T-helper 1 cell treated with Interleukin-12 subunit alpha and Interleukin-12 subunit beta and Interleukin-4 antibody, amounts not matched to agents 30 μg/mL and 1 μg/mL, for 36 hours (primary cell): ENCODE results near the gene GSTO1.

Source experiments
- H3K27ac Mint-ChIP-seq: one replicate; pipeline ENCODE4 v1.8.0; 2021; ENCODE audit warnings: mild to moderate bottlenecking, mixed read lengths
- H3K27me3 Mint-ChIP-seq: one replicate; pipeline ENCODE4 v1.8.0; 2021; ENCODE audit warnings: low read depth, mixed read lengths
- H3K36me3 Mint-ChIP-seq: one replicate; pipeline ENCODE4 v1.8.0; 2021; ENCODE audit warnings: low read depth, mixed read lengths
- H3K4me1 Mint-ChIP-seq: one replicate; pipeline ENCODE4 v1.8.0; 2021; ENCODE audit warnings: low read depth, mixed read lengths
- H3K4me3 Mint-ChIP-seq: one replicate; pipeline ENCODE4 v1.8.0; 2021; ENCODE audit warnings: mild to moderate bottlenecking, moderate library complexity, mixed read lengths
- H3K9me3 Mint-ChIP-seq: one replicate; pipeline ENCODE4 v1.8.0; 2021; ENCODE audit warnings: mixed read lengths

The GSTO1 gene

GRCh38 chr10:104300002-104300735 lies 45.5 kb downstream of the GSTO1 start:
- Mint-ChIP-seq H3K4me1 (peaks cover 39% of the 10 kb centered on the region), H3K9me3 (peaks cover 15% of the 10 kb centered on the region), H3K4me3 (peak overlapping the region; percentile 52), H3K27ac (peak overlapping the region; percentile 81), H3K27me3 (no peaks in the 10 kb centered on the region), H3K36me3 (peaks cover 5% of the 10 kb centered on the region)

GRCh38 chr10:104300736-104301292 lies 46.1 kb downstream of the GSTO1 start:
- H3K9me3 Mint-ChIP-seq, result peaks cover 15% of the 10 kb centered on the region
- peaks cover 3% of the 10 kb centered on the region for H3K27me3 Mint-ChIP-seq
- peaks cover 43% of the 10 kb centered on the region for H3K4me1 Mint-ChIP-seq
- H3K36me3 Mint-ChIP-seq, result peaks cover 5% of the 10 kb centered on the region
- peak overlapping the region; percentile 81 for H3K27ac Mint-ChIP-seq
- peak overlapping the region; percentile 52 for H3K4me3 Mint-ChIP-seq

- Mint-ChIP-seq H3K27me3 (peaks cover 6% of the 10 kb centered on the region), H3K4me3 (no peak overlapping the region), H3K9me3 (peaks cover 15% of the 10 kb centered on the region), H3K4me1 (peaks cover 48% of the 10 kb centered on the region), H3K27ac (peak overlapping the region; percentile 32), H3K36me3 (peaks cover 6% of the 10 kb centered on the region)
Observed at GRCh38 chr10:104301907-104302690, 47.4 kb downstream of the GSTO1 start.

- Mint-ChIP-seq H3K36me3 (peaks cover 7% of the 10 kb centered on the region), H3K9me3 (peaks cover 15% of the 10 kb centered on the region), H3K4me3 (no peak overlapping the region), H3K27me3 (peaks cover 6% of the 10 kb centered on the region), H3K27ac (no peak overlapping the region), H3K4me1 (peaks cover 60% of the 10 kb centered on the region)
Observed at GRCh38 chr10:104303594-104304355, 49.1 kb downstream of the GSTO1 start.

- Mint-ChIP-seq H3K36me3 (peaks cover 9% of the 10 kb centered on the region), H3K27me3 (peaks cover 6% of the 10 kb centered on the region), H3K27ac (no peak overlapping the region), H3K4me1 (peaks cover 64% of the 10 kb centered on the region), H3K9me3 (peaks cover 15% of the 10 kb centered on the region), H3K4me3 (no peak overlapping the region)
Observed at GRCh38 chr10:104304356-104304745, 49.7 kb downstream of the GSTO1 start.

- Mint-ChIP-seq H3K4me1 (peaks cover 65% of the 10 kb centered on the region), H3K9me3 (peaks cover 15% of the 10 kb centered on the region), H3K27me3 (peaks cover 6% of the 10 kb centered on the region), H3K36me3 (peaks cover 12% of the 10 kb centered on the region), H3K27ac (no peak overlapping the region), H3K4me3 (no peak overlapping the region)
Observed at GRCh38 chr10:104304927-104305326, 50.2 kb downstream of the GSTO1 start.

- peaks cover 10% of the 10 kb centered on the region for H3K9me3 Mint-ChIP-seq
- peaks cover 20% of the 10 kb centered on the region for H3K36me3 Mint-ChIP-seq
- H3K4me3 Mint-ChIP-seq, result no peak overlapping the region
- H3K4me1 Mint-ChIP-seq, result peaks cover 55% of the 10 kb centered on the region
- peaks cover 6% of the 10 kb centered on the region for H3K27me3 Mint-ChIP-seq
- H3K27ac Mint-ChIP-seq, result no peak overlapping the region
Observed at GRCh38 chr10:104306897-104307296, 52.2 kb downstream of the GSTO1 start.

- H3K27me3 Mint-ChIP-seq, result peaks cover 6% of the 10 kb centered on the region
- H3K4me3 Mint-ChIP-seq, result peak overlapping the region; percentile 66
- H3K4me1 Mint-ChIP-seq, result peaks cover 61% of the 10 kb centered on the region
- peaks cover 5% of the 10 kb centered on the region for H3K9me3 Mint-ChIP-seq
- peak overlapping the region; percentile 77 for H3K27ac Mint-ChIP-seq
- peaks cover 26% of the 10 kb centered on the region for H3K36me3 Mint-ChIP-seq
Observed at GRCh38 chr10:104307576-104308438, 53.1 kb downstream of the GSTO1 start.

- H3K4me1 Mint-ChIP-seq, result peaks cover 58% of the 10 kb centered on the region
- H3K4me3 Mint-ChIP-seq, result peak overlapping the region; percentile 66
- H3K9me3 Mint-ChIP-seq, result no peaks in the 10 kb centered on the region
- H3K27me3 Mint-ChIP-seq, result peaks cover 6% of the 10 kb centered on the region
- peak overlapping the region; percentile 77 for H3K27ac Mint-ChIP-seq
- H3K36me3 Mint-ChIP-seq, result peaks cover 26% of the 10 kb centered on the region
Observed at GRCh38 chr10:104308439-104308903, 53.8 kb downstream of the GSTO1 start.

- Mint-ChIP-seq H3K4me1 (peaks cover 47% of the 10 kb centered on the region), H3K36me3 (peaks cover 31% of the 10 kb centered on the region), H3K27ac (no peak overlapping the region), H3K27me3 (peaks cover 6% of the 10 kb centered on the region), H3K9me3 (no peaks in the 10 kb centered on the region), H3K4me3 (no peak overlapping the region)
Observed at GRCh38 chr10:104309980-104310978, 55.6 kb downstream of the GSTO1 start.

GRCh38 chr10:104311184-104311720 lies 56.6 kb downstream of the GSTO1 start:
- no peaks in the 10 kb centered on the region for H3K27me3 Mint-ChIP-seq
- H3K9me3 Mint-ChIP-seq, result no peaks in the 10 kb centered on the region
- no peak overlapping the region for H3K27ac Mint-ChIP-seq

GRCh38 chr10:104314591-104315485 lies 60.1 kb downstream of the GSTO1 start:
- peaks cover 29% of the 10 kb centered on the region for H3K36me3 Mint-ChIP-seq
- no peaks in the 10 kb centered on the region for H3K27me3 Mint-ChIP-seq
- no peak overlapping the region for H3K4me3 Mint-ChIP-seq
- H3K4me1 Mint-ChIP-seq, result peaks cover 41% of the 10 kb centered on the region
- no peak overlapping the region for H3K27ac Mint-ChIP-seq
- no peaks in the 10 kb centered on the region for H3K9me3 Mint-ChIP-seq

More at GRCh38 chr10:104311184-104311720, 56.6 kb downstream of the GSTO1 start:
- Mint-ChIP-seq H3K36me3 (peaks cover 33% of the 10 kb centered on the region), H3K4me3 (no peak overlapping the region), H3K4me1 (peaks cover 40% of the 10 kb centered on the region)
